T-helper 17 cell (primary cell): Measurements from ENCODE around the gene SLC6A19. TPM values are rescaled to one million over a fixed set of nuclear protein-coding genes. Genes with fewer than 3 reads are reported as not detected.

Source experiments
- ATAC-seq: fragments of 150-1000 bp; cut with Tn5 transposase; 2 replicates; pipeline ENCODE4 v1.10.0; 2021; ENCODE audit warnings: mild to moderate bottlenecking, moderate library complexity
- DNase-seq, 3 donors: peaks; one replicate each; pipeline versions ENCODE4 v3.0.0 to v3.0.0-alpha.2; 2020 to 2021
- H3K9me3 ChIP-seq: one replicate; pipeline ENCODE4 v1.7.0; 2013; ENCODE audit warnings: low read length, mild to moderate bottlenecking; ENCODE audit not compliant: control insufficient read depth, poor library complexity, severe bottlenecking
- H3K27ac Mint-ChIP-seq: one replicate; pipeline ENCODE4 v1.8.0; 2022; ENCODE audit warnings: mild to moderate bottlenecking, moderate library complexity, mixed read lengths
- H3K27me3 Mint-ChIP-seq: one replicate; pipeline ENCODE4 v1.8.0; 2022; ENCODE audit warnings: mixed read lengths
- H3K36me3 Mint-ChIP-seq: one replicate; pipeline ENCODE4 v1.8.0; 2022; ENCODE audit warnings: low read depth, mixed read lengths
- H3K4me1 Mint-ChIP-seq: one replicate; pipeline ENCODE4 v1.8.0; 2022; ENCODE audit warnings: mild to moderate bottlenecking, mixed read lengths
- H3K4me3 Mint-ChIP-seq: one replicate; pipeline ENCODE4 v1.8.0; 2022; ENCODE audit warnings: mild to moderate bottlenecking, moderate library complexity, mixed read lengths
- total RNA-seq, 4 donors: library from RNA in 2 of 4; stranded (reverse) in 2 of 4; gene quantifications; one replicate each; pipeline ENCODE4 v1.2.3 and lab custom pipeline; 2022 to 2026

The SLC6A19 gene
- total RNA-seq, 2 donors from 2014 or later, result not detected

GRCh38 chr5:1247811-1248210 lies 46.4 kb downstream of the SLC6A19 start:
- Mint-ChIP-seq H3K27me3 (peaks cover 8% of the 10 kb centered on the region), H3K27ac (no peak overlapping the region), H3K4me1 (peaks cover 2% of the 10 kb centered on the region), H3K36me3 (no peaks in the 10 kb centered on the region), H3K4me3 (no peak overlapping the region)
- ATAC-seq, result no peak
- H3K9me3 ChIP-seq, result no peaks in the 10 kb centered on the region
- DNase-seq, result no peak

DNA sequence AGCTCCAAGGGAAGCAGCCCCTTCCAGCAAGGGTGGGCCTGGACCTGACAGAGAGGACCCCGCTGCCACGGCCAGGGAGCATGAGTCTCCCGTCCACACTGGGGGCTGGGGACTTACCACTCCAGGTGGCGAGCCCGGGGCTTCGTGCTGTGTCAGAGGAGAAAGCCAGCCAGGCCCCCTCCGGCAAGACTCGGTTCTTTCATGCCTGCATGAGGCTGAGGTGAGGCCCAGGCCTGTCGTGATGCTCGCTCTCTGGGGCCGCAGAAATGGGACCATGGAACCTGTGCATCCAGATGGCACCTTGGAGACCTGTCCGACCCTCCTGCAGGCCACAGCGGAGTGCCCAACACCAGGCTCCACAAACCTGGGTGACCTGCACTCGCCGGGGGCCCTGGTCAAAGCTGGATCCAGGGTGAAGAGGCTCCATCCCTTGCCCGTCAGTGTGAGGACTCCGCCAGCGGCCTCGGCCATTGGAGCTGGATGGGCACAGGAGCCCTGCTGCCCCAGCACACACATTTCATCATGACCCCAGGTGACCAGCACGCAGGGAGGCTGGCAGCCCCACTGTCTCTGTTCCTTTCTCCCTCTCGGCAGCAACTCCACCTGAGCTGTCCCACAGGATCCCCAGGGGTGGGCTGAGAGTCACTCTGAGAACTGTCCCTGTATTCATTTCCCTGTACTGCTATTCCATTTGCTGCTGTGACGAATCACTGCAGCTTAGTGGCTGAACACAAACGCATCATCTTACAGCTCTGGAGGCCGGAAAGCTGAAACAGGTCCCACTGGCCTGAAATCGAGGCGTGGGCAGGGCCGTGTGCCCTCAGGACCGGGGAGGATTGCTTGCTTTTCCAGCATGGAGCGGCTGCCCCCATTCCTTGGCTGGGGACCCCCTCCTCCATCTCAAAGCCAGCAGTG lies 48.2 kb downstream of the SLC6A19 start:
- no peak overlapping the region for H3K27ac Mint-ChIP-seq
- H3K27me3 Mint-ChIP-seq, result peaks cover 4% of the 10 kb centered on the region
- DNase-seq (no peak), ATAC-seq (no peak)
- no peak overlapping the region for H3K4me3 Mint-ChIP-seq
- peaks cover 5% of the 10 kb centered on the region for H3K4me1 Mint-ChIP-seq
- H3K36me3 Mint-ChIP-seq, result no peaks in the 10 kb centered on the region
- H3K9me3 ChIP-seq, result no peaks in the 10 kb centered on the region

- no peak overlapping the region for H3K4me3 Mint-ChIP-seq
- H3K36me3 Mint-ChIP-seq, result no peaks in the 10 kb centered on the region
- H3K27ac Mint-ChIP-seq, result no peak overlapping the region
- ATAC-seq (no peak), DNase-seq (no peak)
- peaks cover 17% of the 10 kb centered on the region for H3K4me1 Mint-ChIP-seq
- H3K9me3 ChIP-seq, result no peaks in the 10 kb centered on the region
- H3K27me3 Mint-ChIP-seq, result peaks cover 4% of the 10 kb centered on the region
Measured at GRCh38 chr5:1251678-1252580, 50.5 kb downstream of the SLC6A19 start.

- no peak for ATAC-seq
- H3K27ac Mint-ChIP-seq, result no peak overlapping the region
- H3K4me1 Mint-ChIP-seq, result peaks cover 19% of the 10 kb centered on the region
- no peak for DNase-seq
- no peaks in the 10 kb centered on the region for H3K9me3 ChIP-seq
- H3K36me3 Mint-ChIP-seq, result no peaks in the 10 kb centered on the region
- H3K27me3 Mint-ChIP-seq, result peaks cover 4% of the 10 kb centered on the region
- no peak overlapping the region for H3K4me3 Mint-ChIP-seq
Measured at GRCh38 chr5:1252681-1253080, 51.3 kb downstream of the SLC6A19 start.

DNA sequence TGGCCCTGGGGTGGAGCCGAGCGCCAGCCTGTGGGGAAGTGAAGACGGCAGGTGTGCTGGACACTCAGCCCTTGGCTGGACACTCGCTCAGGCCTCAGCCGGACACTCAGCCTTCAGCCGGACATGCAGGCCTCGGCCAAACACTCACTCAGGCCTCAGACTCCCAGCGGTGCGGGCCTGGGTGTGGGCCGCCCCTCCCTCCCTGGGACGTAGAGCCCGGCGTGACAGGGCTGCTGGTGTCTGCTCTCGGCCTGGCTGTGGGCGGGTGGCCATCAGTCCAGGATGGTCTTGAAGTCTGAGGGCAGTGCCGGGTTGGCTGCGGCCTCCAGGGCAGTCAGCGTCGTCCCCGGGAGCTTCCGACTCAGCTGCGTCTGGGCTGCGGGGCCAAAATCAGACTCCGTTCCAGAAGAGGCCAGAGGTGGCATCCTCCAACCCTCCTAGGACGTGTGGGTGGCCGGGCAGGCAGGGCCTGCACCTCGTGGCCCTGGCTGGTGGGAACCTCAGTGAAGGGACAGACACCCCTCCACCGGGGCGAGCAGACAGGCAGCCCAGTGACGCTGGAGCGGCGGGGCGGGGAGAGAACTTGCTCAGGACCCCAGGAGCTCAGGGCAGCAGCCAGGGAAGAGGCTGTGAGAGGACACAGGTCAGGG lies 52.2 kb downstream of the SLC6A19 start:
- DNase-seq (no peak), ATAC-seq (no peak)
- no peaks in the 10 kb centered on the region for H3K36me3 Mint-ChIP-seq
- peaks cover 19% of the 10 kb centered on the region for H3K4me1 Mint-ChIP-seq
- H3K27me3 Mint-ChIP-seq, result no peaks in the 10 kb centered on the region
- no peak overlapping the region for H3K27ac Mint-ChIP-seq
- H3K4me3 Mint-ChIP-seq, result no peak overlapping the region
- no peaks in the 10 kb centered on the region for H3K9me3 ChIP-seq

DNA sequence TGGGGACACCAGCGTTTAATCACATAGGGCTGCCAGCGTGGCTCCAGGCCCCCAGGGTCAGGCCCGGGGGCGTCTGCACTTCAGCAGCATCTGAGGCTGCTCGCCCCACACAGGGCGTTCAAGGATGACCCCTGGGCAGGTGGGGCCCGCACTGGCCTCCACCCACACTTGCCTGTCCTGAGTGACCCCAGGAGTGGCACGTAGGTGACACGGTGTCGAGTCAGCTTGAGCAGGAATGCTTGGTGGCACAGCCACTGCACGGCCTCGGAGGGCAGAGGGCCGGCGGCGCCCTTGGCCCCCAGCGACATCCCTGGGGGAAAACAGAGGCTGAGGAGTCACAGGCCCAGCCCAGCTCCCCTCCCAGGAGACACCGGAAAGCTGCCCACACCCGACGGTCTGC lies 52.8 kb downstream of the SLC6A19 start:
- H3K4me3 Mint-ChIP-seq, result no peak overlapping the region
- H3K27ac Mint-ChIP-seq, result no peak overlapping the region
- no peaks in the 10 kb centered on the region for H3K27me3 Mint-ChIP-seq
- no peak for DNase-seq
- no peak for ATAC-seq
- no peaks in the 10 kb centered on the region for H3K9me3 ChIP-seq
- H3K36me3 Mint-ChIP-seq, result no peaks in the 10 kb centered on the region
- peaks cover 19% of the 10 kb centered on the region for H3K4me1 Mint-ChIP-seq

DNA sequence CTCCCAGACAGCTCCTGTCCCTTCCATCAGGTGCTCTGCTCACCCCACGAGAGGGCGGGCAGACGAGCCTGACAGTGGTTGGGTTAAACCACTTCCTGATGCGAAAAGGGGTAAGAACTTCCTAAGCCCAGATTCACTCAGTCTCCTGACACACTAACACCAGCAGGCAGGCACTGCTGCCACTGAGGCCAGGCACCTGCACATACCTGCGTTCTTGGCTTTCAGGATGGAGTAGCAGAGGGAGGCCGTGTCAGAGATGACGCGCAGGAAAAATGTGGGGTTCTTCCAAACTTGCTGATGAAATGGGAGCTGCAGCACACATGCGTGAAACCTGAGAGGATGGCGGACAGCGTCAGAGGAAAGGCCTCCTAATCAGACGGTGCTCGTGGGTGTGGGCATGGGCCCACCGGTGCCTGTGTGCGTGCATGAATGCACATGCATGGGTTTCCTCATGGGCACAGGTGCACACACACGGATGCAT lies 53.7 kb downstream of the SLC6A19 start:
- DNase-seq (peak; percentile 26 to 33 (median 27)), ATAC-seq (peak; percentile 88)
- peak overlapping the region; percentile 49 for H3K27ac Mint-ChIP-seq
- H3K4me1 Mint-ChIP-seq, result peaks cover 19% of the 10 kb centered on the region
- H3K9me3 ChIP-seq, result no peaks in the 10 kb centered on the region
- H3K36me3 Mint-ChIP-seq, result no peaks in the 10 kb centered on the region
- no peaks in the 10 kb centered on the region for H3K27me3 Mint-ChIP-seq
- H3K4me3 Mint-ChIP-seq, result peak overlapping the region; percentile 91

GRCh38 chr5:1256776-1257175 lies 55.4 kb downstream of the SLC6A19 start:
- H3K9me3 ChIP-seq, result no peaks in the 10 kb centered on the region
- no peak for DNase-seq
- H3K27me3 Mint-ChIP-seq, result no peaks in the 10 kb centered on the region
- peaks cover 19% of the 10 kb centered on the region for H3K4me1 Mint-ChIP-seq
- no peak for ATAC-seq
- no peak overlapping the region for H3K27ac Mint-ChIP-seq
- H3K36me3 Mint-ChIP-seq, result no peaks in the 10 kb centered on the region
- no peak overlapping the region for H3K4me3 Mint-ChIP-seq

GRCh38 chr5:1257363-1257762 lies 56.0 kb downstream of the SLC6A19 start:
- Mint-ChIP-seq H3K27me3 (no peaks in the 10 kb centered on the region), H3K4me1 (peaks cover 17% of the 10 kb centered on the region), H3K36me3 (no peaks in the 10 kb centered on the region), H3K27ac (no peak overlapping the region), H3K4me3 (no peak overlapping the region)
- ATAC-seq (no peak), DNase-seq (no peak)
- no peaks in the 10 kb centered on the region for H3K9me3 ChIP-seq

DNA sequence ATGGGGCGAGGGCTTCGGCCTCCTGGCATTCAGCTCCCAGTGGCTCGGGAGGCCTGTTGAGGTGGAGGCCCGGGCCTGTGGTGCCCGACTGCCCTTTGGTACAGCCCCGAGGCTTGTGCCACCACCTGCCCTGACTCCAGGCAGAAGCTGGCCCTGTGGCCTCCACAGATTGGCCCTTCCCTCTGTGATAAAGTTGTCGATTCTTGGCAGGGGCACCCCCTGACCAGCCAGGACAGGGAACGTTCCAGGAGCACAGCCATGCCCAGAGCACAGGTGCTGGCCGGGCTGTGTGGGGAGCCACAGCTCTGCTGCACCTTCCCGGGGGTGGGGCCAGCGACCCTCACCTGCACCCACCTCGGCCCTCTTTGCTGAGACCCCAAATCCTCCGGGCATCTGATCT lies 56.4 kb downstream of the SLC6A19 start:
- H3K36me3 Mint-ChIP-seq, result no peaks in the 10 kb centered on the region
- H3K4me3 Mint-ChIP-seq, result no peak overlapping the region
- H3K4me1 Mint-ChIP-seq, result peaks cover 20% of the 10 kb centered on the region
- H3K27me3 Mint-ChIP-seq, result no peaks in the 10 kb centered on the region
- no peaks in the 10 kb centered on the region for H3K9me3 ChIP-seq
- H3K27ac Mint-ChIP-seq, result no peak overlapping the region
- DNase-seq, result no peak
- no peak for ATAC-seq

- no peaks in the 10 kb centered on the region for H3K9me3 ChIP-seq
- no peak overlapping the region for H3K27ac Mint-ChIP-seq
- ATAC-seq, result no peak
- DNase-seq, result no peak
- no peaks in the 10 kb centered on the region for H3K36me3 Mint-ChIP-seq
- no peaks in the 10 kb centered on the region for H3K27me3 Mint-ChIP-seq
- no peak overlapping the region for H3K4me3 Mint-ChIP-seq
- peaks cover 16% of the 10 kb centered on the region for H3K4me1 Mint-ChIP-seq
Measured at GRCh38 chr5:1259806-1260480, 58.5 kb downstream of the SLC6A19 start.

GRCh38 chr5:1261643-1262042 lies 60.2 kb downstream of the SLC6A19 start:
- Mint-ChIP-seq H3K4me1 (peaks cover 5% of the 10 kb centered on the region), H3K36me3 (no peaks in the 10 kb centered on the region), H3K4me3 (no peak overlapping the region), H3K27me3 (no peaks in the 10 kb centered on the region), H3K27ac (peak overlapping the region; percentile 43)
- DNase-seq (no peak), ATAC-seq (no peak)
- H3K9me3 ChIP-seq, result no peaks in the 10 kb centered on the region
